GM23338 (cell line): Measurements from ENCODE around the gene LTBP2. TPM values are rescaled to one million over a fixed set of nuclear protein-coding genes. Genes with fewer than 3 reads are reported as not detected.

ENCODE experiments used
- ATAC-seq: fragments of 200-7000 bp; cut with Tn5 transposase; 3 replicates; pipeline ENCODE4 v1.9.1; 2020
- DNase-seq: peaks from one replicate; pipeline ENCODE4 v3.0.0-alpha.2; 2015; ENCODE audit warnings: low spot score
- H2AFZ ChIP-seq: fragments of 200-600 bp; sonication (generic); 2 replicates; pipeline ENCODE4 v1.8.0; 2016; ENCODE audit warnings: antibody characterized with exemption, mild to moderate bottlenecking, moderate library complexity
- H3F3A ChIP-seq: fragments of 200-600 bp; sonication (generic); replicated peaks from 2 replicates; pipeline ENCODE4 v1.8.0; 2017; ENCODE audit warnings: antibody characterized with exemption, mixed run types, low read depth
- H3K27ac ChIP-seq: fragments of 200-600 bp; sonication (generic); 2 replicates; pipeline ENCODE4 v1.6.1; 2016; ENCODE audit warnings: low read depth
- H3K27me3 ChIP-seq: fragments of 200-600 bp; sonication (generic); 2 replicates; pipeline ENCODE4 v1.8.0; 2016; ENCODE audit warnings: mild to moderate bottlenecking, mixed run types, moderate library complexity; ENCODE audit not compliant: insufficient read depth
- H3K36me3 ChIP-seq: fragments of 200-600 bp; sonication (generic); 2 replicates; pipeline ENCODE4 v1.8.0; 2016; ENCODE audit warnings: mild to moderate bottlenecking; ENCODE audit not compliant: insufficient read depth
- H3K4me1 ChIP-seq: fragments of 200-600 bp; sonication (generic); 2 replicates; pipeline ENCODE4 v1.8.0; 2016; ENCODE audit warnings: mild to moderate bottlenecking, moderate library complexity; ENCODE audit not compliant: insufficient read depth
- H3K4me2 ChIP-seq: fragments of 200-600 bp; sonication (generic); 2 replicates; pipeline ENCODE4 v1.7.1; 2017; ENCODE audit warnings: mixed run types
- H3K4me3 ChIP-seq: fragments of 200-600 bp; sonication (generic); 2 replicates; pipeline ENCODE4 v1.6.1; 2016; ENCODE audit warnings: mixed run types
- H3K79me2 ChIP-seq: fragments of 200-600 bp; sonication (generic); replicated peaks from 2 replicates; pipeline ENCODE4 v1.8.0; 2017; ENCODE audit warnings: mild to moderate bottlenecking; ENCODE audit not compliant: insufficient read depth
- H3K9me2 ChIP-seq: fragments of 200-600 bp; sonication (generic); 2 replicates; pipeline ENCODE4 v1.8.0; 2017; ENCODE audit not compliant: insufficient read depth
- H4K20me1 ChIP-seq: fragments of 200-600 bp; sonication (generic); replicated peaks from 2 replicates; pipeline ENCODE4 v1.8.0; 2017; ENCODE audit warnings: mild to moderate bottlenecking; ENCODE audit not compliant: insufficient read depth
- H3K27ac Mint-ChIP-seq: 2 replicates; pipeline ENCODE4 v1.8.0; 2020; ENCODE audit warnings: inconsistent platforms, mild to moderate bottlenecking, moderate library complexity, mixed read lengths
- H3K27me3 Mint-ChIP-seq: 3 replicates; pipeline ENCODE4 v1.8.0; 2022; ENCODE audit warnings: low read depth, mild to moderate bottlenecking, moderate library complexity, mixed read lengths, inconsistent platforms; ENCODE audit not compliant: insufficient read depth, poor library complexity
- H3K36me3 Mint-ChIP-seq: 3 replicates; pipeline ENCODE4 v1.8.0; 2021; ENCODE audit warnings: low read depth, mild to moderate bottlenecking, inconsistent platforms, moderate library complexity, mixed read lengths
- H3K4me1 Mint-ChIP-seq: 3 replicates; pipeline ENCODE4 v1.8.0; 2020; ENCODE audit warnings: mild to moderate bottlenecking, inconsistent platforms, mixed read lengths
- H3K4me3 Mint-ChIP-seq: 3 replicates; pipeline ENCODE4 v1.8.0; 2021; ENCODE audit warnings: moderate library complexity, mild to moderate bottlenecking, inconsistent platforms, mixed read lengths
- H3K9me3 Mint-ChIP-seq: 3 replicates; pipeline ENCODE4 v1.8.0; 2020; ENCODE audit warnings: moderate library complexity, mild to moderate bottlenecking, inconsistent platforms, mixed read lengths
- CREB1 ChIP-seq: fragments of 250-450 bp; sonication (Bioruptor Pico); IDR thresholded peaks from 2 replicates; pipeline ENCODE4 v1.5.0; 2020; ENCODE audit warnings: low read depth, mild to moderate bottlenecking, moderate library complexity
- CTCF ChIP-seq, 2 experiments: fragments of 200-600 bp in 1 of 2; sonication (generic) in 1 of 2; conservative IDR thresholded peaks; 2 replicates each; pipeline versions ENCODE4 v1.5.1 to v1.6.1; 2016 to 2017; ENCODE audit warnings: antibody characterized with exemption in 2 of 2, low read depth in 2 of 2, mild to moderate bottlenecking in 2 of 2, moderate library complexity in 1 of 2
- ETS1 ChIP-seq: IDR thresholded peaks from 2 replicates; pipeline ENCODE4 v1.6.1; 2016; ENCODE audit warnings: antibody characterized with exemption
- EZH2 ChIP-seq: fragments of 200-600 bp; sonication (generic); IDR thresholded peaks from one replicate; pipeline ENCODE4 v1.8.0; 2017; ENCODE audit warnings: antibody characterized with exemption, mild to moderate bottlenecking, low read depth; ENCODE audit not compliant: unreplicated experiment
- EZH2phosphoT487 ChIP-seq: fragments of 200-600 bp; sonication (generic); IDR thresholded peaks from one replicate; pipeline ENCODE4 v1.8.1; 2018; ENCODE audit warnings: antibody characterized with exemption; ENCODE audit not compliant: unreplicated experiment
- JUNB ChIP-seq: IDR thresholded peaks from one replicate; pipeline ENCODE4 v1.6.1; 2016; ENCODE audit warnings: antibody characterized with exemption; ENCODE audit not compliant: unreplicated experiment
- NANOG ChIP-seq: IDR thresholded peaks from 2 replicates; pipeline ENCODE4 v1.6.1; 2016; ENCODE audit warnings: antibody characterized with exemption, borderline replicate concordance
- POLR2AphosphoS5 ChIP-seq: IDR thresholded peaks from 2 replicates; pipeline ENCODE4 v1.6.1; 2016; ENCODE audit warnings: antibody characterized with exemption, low read depth
- REST ChIP-seq: IDR thresholded peaks from one replicate; pipeline ENCODE4 v1.6.1; 2018; ENCODE audit warnings: antibody characterized with exemption; ENCODE audit not compliant: unreplicated experiment
- STAT1 ChIP-seq: IDR thresholded peaks from one replicate; pipeline ENCODE4 v1.6.1; 2016; ENCODE audit warnings: antibody characterized with exemption; ENCODE audit not compliant: unreplicated experiment
- ZNF114 ChIP-seq: fragments of 250-450 bp; sonication (Bioruptor Pico); IDR thresholded peaks from 2 replicates; pipeline ENCODE4 v1.5.0; 2020; ENCODE audit warnings: mild to moderate bottlenecking, moderate library complexity
- ZNF331 ChIP-seq: fragments of 250-450 bp; sonication (Bioruptor Pico); IDR thresholded peaks from 2 replicates; pipeline ENCODE4 v1.5.0; 2020; ENCODE audit warnings: low read depth, mild to moderate bottlenecking, moderate library complexity
- ZNF462 ChIP-seq: fragments of 250-450 bp; sonication (Bioruptor Pico); IDR thresholded peaks from 2 replicates; pipeline ENCODE4 v1.5.0; 2020; ENCODE audit warnings: mild to moderate bottlenecking, moderate library complexity
- polyA plus RNA-seq: library from polyadenylated mRNA; unstranded; fragments of >200 nt; fragmentation: Nextera tagmentation; extraction: Ambion mirVana; gene quantifications from 2 replicates; pipeline ENCODE4 v1.2.1, GENCODE V29; 2016
- total RNA-seq: library from RNA; depleted of rRNA; stranded (reverse); fragments of >200 nt; shearing (Covaris generic); gene quantifications from 2 replicates; pipeline ENCODE4 v1.2.3, GENCODE V29; 2014

The LTBP2 gene
- total and polyA plus RNA-seq, 2 experiments from 2014 or later: 0.27 to 0.49 TPM

DNA sequence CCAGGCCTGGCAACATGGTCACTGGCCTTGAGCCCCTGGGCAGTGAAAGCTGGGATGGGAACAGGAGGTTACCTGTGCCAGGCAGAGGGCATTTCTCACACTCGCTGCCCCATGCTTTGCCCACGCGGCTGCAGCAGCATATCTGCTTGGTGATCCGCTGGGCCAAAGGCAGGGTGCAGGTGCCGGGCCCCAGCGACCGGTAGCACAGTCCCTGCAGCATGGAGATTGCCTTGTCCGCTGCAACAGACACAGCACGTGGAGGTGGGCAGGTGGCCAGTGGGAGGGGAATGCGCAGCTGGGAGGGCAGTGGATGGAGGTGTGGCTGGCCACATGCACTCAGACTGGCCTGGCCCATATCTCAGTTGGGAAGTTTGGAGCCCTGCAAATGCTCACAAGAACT, 83.2 kb downstream of the LTBP2 start:
- ATAC-seq (no peak), DNase-seq (no peak)
- H3F3A ChIP-seq: no peaks in the 10 kb centered on the region
- no peak overlapping the region for H3K27ac ChIP-seq
- TF ChIP-seq ZNF331 (CRISPR knock-in tag) (no peak), NANOG (no peak), ETS1 (no peak), EZH2 (no peak), REST (no peak), CTCF (conservative IDR thresholded peaks at IDR 0.05; ENCODE audit: low read depth in 2 of 2) (no peak), EZH2phosphoT487 (no peak), STAT1 (no peak), JUNB (no peak), POLR2AphosphoS5 (no peak), ZNF462 (no peak), CREB1 (no peak), ZNF114 (CRISPR knock-in tag) (no peak)
- Mint-ChIP-seq H3K4me1 (peaks cover 15% of the 10 kb centered on the region), H3K27ac (no peak overlapping the region), H3K27me3 (peaks cover 9% of the 10 kb centered on the region), H3K9me3 (no peaks in the 10 kb centered on the region), H3K36me3 (no peaks in the 10 kb centered on the region), H3K4me3 (no peak overlapping the region)
- H3K27me3 ChIP-seq: no peaks in the 10 kb centered on the region
- H3K79me2 ChIP-seq: no peaks in the 10 kb centered on the region
- no peak overlapping the region for H2AFZ ChIP-seq
- H3K4me3 ChIP-seq: no peak overlapping the region
- no peaks in the 10 kb centered on the region for H3K36me3 ChIP-seq
- no peaks in the 10 kb centered on the region for H3K4me1 ChIP-seq
- H3K4me2 ChIP-seq: no peak overlapping the region
- no peaks in the 10 kb centered on the region for H3K9me2 ChIP-seq
- H4K20me1 ChIP-seq: no peaks in the 10 kb centered on the region
